HUES48 (cell line): ENCODE measurements around the gene PTPRF.
"Not testable (repeated sequence)": the region's sequence is repeated elsewhere in the genome, so short reads cannot be mapped to it uniquely, and the experiment has no call there.

Experiments used
- H3K27ac ChIP-seq: one replicate; pipeline ENCODE4 v1.7.0; 2013; ENCODE audit warnings: low read depth, low read length, inconsistent platforms
- H3K27me3 ChIP-seq: 2 replicates; pipeline ENCODE4 v1.6.1; 2013; ENCODE audit warnings: mild to moderate bottlenecking, low read length; ENCODE audit not compliant: control insufficient read depth, insufficient read depth
- H3K36me3 ChIP-seq: 2 replicates; pipeline ENCODE4 v1.6.1; 2013; ENCODE audit warnings: low read length; ENCODE audit not compliant: control insufficient read depth, insufficient read depth
- H3K4me1 ChIP-seq: 2 replicates; pipeline ENCODE4 v1.6.1; 2013; ENCODE audit warnings: mild to moderate bottlenecking, low read length; ENCODE audit not compliant: control insufficient read depth, insufficient read depth
- H3K4me3 ChIP-seq: 2 replicates; pipeline ENCODE4 v1.5.1; 2013; ENCODE audit warnings: mild to moderate bottlenecking, low read depth, low read length
- H3K9ac ChIP-seq: 2 replicates; pipeline ENCODE4 v1.6.1; 2013; ENCODE audit warnings: mild to moderate bottlenecking, low read depth, low read length, moderate library complexity
- H3K9me3 ChIP-seq: 2 replicates; pipeline ENCODE4 v1.6.1; 2013; ENCODE audit warnings: low read length; ENCODE audit not compliant: control insufficient read depth, insufficient read depth

The PTPRF gene

DNA sequence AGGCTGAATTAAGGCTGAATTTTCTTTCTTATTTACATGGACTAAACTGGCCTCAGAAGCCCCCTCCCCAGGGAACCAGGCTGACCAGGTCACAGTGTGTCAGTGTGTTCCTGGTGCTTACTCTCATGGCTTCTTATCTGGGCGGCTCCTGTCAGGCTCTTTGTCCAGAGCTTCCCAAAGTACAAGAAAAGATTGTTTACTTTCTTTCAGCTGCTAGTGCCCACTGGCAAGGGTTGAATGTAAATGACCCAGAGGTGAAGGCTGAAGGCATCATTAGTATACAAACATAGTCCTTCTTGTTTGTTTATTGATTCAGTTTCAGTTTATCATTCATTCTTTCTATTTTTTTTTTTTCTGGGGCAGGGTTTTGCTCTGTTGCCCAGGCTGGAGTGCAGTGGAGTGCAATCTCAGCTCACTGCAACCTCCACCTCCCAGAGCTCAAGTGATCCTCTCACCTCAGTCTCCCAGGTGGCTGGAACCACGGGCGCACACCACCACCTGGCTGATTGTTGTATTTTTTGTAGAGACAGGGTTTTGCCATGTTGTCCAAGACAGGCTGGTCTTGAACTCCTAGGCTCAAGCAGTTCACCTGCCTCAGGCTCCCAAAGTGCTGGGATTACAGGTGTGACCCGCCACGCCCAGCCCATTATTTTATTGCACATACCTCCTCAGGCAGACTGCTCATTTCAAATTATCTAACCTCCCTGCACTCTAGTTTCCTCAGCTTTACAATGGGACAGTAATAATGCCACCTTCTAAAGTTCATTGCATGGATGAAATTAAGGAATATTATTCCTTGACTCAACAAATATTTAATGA is 109.5 kb downstream of the PTPRF start:
- Histone ChIP-seq H3K27ac (no peak overlapping the region), H3K9me3 (no peaks in the 10 kb centered on the region), H3K27me3 (no peaks in the 10 kb centered on the region), H3K36me3 (no peaks in the 10 kb centered on the region), H3K4me1 (no peaks in the 10 kb centered on the region), H3K4me3 (no peak overlapping the region), H3K9ac (no peak overlapping the region)

DNA sequence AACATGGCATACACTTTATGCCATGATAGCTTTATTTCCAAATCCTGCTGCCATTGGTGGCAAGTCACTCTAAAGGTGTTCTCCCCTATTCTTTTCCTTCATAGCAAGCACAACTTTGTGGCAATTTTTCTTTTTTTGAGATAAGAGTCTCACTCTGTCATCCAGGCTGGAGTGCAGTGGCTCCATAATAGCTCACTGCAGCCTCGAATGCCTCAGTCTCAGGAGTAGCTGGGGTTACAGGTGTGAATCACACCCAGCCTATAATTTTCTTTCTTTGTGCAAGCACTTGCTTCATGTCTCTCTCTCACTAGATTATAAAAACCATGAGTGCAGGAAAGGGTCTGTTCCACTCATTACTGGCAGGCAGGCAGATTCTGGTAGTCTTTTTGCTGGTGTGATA is 113.9 kb downstream of the PTPRF start:
- H3K27me3 ChIP-seq, result no peaks in the 10 kb centered on the region
- H3K27ac ChIP-seq, result no peak overlapping the region
- no peaks in the 10 kb centered on the region; the same call in 1 of the 2 replicates for H3K4me1 ChIP-seq
- no peaks in the 10 kb centered on the region for H3K36me3 ChIP-seq
- no peak overlapping the region for H3K4me3 ChIP-seq
- no peak overlapping the region for H3K9ac ChIP-seq
- H3K9me3 ChIP-seq, result no peaks in the 10 kb centered on the region

DNA sequence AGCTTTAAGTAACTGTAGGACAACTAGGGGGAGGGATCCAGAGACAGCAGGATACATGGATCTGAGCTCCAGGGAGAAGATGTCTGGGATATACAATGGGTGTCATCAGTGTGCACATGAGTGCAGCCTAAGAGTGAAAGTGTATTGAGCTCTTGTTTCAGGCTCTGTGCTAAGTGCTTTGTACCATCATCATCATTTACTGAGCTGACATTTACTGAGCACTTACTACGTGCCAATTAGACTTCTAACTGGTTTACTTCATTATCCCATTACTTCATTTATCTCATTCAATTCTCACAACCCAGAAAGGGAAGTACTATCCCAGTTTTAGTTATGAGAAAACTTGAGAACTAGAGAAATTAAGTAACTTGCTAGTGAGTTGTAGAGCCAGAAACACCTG is 114.8 kb downstream of the PTPRF start:
- no peaks in the 10 kb centered on the region; the same call in 1 of the 2 replicates for H3K4me1 ChIP-seq

DNA sequence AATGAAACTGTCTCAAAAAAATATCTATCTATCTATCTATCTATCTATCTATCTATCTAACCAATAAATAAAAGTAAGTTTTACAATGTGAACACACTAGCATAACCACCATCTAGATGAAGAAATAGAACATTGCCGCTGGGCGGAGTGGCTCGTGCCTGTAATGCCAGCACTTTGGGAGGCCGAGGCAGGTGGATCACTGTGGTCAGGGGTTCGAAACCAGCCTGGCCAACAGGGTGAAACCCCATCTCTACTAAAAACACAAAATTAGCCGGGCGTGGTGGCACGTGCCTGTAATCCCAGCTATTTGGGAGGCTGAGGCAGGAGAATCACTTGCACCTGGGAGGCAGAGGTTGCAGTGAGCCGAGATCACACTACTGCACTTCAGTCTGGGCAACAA is 116.6 kb downstream of the PTPRF start:
- not testable (repeated sequence) for H3K4me3 ChIP-seq, H3K4me1 ChIP-seq, H3K27ac ChIP-seq, H3K36me3 ChIP-seq, H3K27me3 ChIP-seq, H3K9me3 ChIP-seq, H3K9ac ChIP-seq

More for the DNA sequence above, 114.8 kb downstream of the PTPRF start:
- H3K9ac ChIP-seq, result no peak overlapping the region
- H3K4me3 ChIP-seq, result no peak overlapping the region
- no peaks in the 10 kb centered on the region for H3K9me3 ChIP-seq
- H3K27me3 ChIP-seq, result no peaks in the 10 kb centered on the region
- no peaks in the 10 kb centered on the region for H3K36me3 ChIP-seq
- H3K27ac ChIP-seq, result no peak overlapping the region

DNA sequence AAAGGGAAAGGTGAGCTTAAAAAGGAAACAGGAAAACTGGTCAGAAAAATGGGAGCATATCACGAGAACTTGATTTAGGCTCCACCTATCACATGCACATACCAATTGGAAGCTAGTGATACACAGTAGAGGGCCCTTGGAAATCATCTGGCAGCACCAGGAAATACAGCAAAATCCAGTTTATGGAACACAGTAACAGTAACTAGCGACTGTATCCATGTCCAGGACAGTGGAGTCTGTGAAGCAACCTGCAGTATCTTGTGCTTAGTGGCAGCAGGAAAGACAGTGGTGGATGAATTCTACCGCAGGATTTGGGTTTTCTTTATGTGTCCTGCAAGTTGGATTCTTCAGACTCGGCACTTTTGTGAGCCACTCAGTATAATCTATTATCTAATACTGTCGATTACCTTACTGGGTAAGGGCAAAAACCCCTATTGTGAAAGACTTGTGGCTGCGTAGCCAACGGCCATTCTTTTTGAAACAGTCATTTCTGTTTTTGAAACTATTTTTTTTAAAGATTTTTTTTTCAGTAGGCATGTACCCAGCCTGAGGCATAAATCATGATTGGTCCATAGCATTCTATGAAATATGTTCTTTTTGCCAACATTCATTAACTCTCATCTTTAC is 117.7 kb downstream of the PTPRF start:
- H3K4me3 ChIP-seq, result no peak overlapping the region
- no peaks in the 10 kb centered on the region for H3K36me3 ChIP-seq
- no peak overlapping the region for H3K9ac ChIP-seq
- H3K27me3 ChIP-seq, result no peaks in the 10 kb centered on the region
- H3K27ac ChIP-seq, result no peak overlapping the region
- no peaks in the 10 kb centered on the region for H3K9me3 ChIP-seq
- peaks cover 11% of the 10 kb centered on the region; the same call in 1 of the 2 replicates for H3K4me1 ChIP-seq

DNA sequence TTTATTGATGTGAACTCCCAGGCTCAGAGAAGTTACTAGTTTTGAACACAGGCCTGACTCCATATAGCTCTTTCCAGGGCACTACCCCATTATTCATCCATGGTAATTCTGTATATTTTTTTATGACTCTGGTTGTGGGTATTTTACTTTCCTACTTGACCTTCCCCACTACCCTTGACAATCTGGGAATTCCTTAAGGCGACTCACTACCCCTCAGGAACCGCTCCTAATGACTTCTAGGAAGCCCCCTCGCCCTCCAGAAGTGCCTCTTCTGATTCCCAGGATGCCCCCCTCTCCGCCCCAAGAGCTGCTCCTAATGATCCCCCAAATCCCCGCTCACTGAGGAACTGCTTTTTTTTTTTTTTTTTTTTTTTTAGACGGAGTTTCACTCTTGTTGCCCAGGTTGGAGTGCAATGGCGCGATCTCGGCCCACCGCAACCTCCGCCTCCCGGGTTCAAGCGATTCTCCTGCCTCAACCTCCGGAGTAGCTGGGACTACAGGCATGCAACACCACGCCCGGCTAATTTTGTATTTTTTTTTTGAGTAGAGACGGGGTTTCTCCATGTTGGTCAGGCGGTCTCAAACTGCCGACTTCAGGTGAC is 118.3 kb downstream of the PTPRF start:
- Histone ChIP-seq H3K27ac (peak overlapping the region; percentile 85), H3K36me3 (peaks cover 6% of the 10 kb centered on the region), H3K27me3 (no peaks in the 10 kb centered on the region), H3K4me1 (peaks cover 17% of the 10 kb centered on the region), H3K9ac (peak overlapping the region; percentile 36), H3K4me3 (peak overlapping the region; percentile 79), H3K9me3 (no peaks in the 10 kb centered on the region)

DNA sequence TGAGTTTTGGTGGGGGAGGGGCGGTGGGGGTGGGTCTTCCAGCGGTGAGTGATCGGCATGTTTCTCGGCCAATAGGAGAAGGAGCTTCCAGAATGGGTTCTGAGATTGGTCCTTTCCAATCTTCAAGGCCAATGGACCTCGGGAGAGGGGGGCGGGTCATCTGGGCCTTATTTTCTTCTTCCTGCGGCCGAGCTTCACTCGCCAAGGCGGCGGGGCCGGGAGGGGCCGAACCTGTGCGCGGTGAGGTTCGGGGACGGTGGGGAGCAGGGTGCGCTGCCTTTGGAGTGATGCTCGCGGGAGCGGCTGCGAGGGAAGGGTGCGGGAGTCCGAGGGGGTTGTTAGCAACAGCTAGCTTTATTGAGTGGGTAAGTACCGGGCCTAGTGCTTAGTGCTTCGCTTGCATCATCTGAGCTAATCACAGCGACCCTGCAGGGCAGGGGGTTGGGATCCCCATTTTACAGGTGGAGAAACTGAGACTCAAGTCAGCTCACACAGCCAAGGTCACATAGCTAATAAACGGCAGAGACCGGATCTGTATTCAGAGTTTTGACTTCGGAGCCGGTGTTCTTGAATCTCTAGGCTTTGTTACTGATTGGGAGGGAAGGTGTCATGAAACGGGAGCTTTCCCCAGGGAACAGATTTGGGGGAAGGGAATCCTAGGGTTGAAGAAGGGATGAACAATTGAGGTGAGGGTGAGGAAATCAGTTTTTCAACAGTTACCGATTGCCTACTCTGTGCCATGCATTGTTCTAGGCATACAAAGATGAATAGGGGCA is 119.8 kb downstream of the PTPRF start:
- Histone ChIP-seq H3K4me3 (peak overlapping the region; percentile 79), H3K4me1 (peaks cover 22% of the 10 kb centered on the region), H3K27ac (peak overlapping the region; percentile 95)

DNA sequence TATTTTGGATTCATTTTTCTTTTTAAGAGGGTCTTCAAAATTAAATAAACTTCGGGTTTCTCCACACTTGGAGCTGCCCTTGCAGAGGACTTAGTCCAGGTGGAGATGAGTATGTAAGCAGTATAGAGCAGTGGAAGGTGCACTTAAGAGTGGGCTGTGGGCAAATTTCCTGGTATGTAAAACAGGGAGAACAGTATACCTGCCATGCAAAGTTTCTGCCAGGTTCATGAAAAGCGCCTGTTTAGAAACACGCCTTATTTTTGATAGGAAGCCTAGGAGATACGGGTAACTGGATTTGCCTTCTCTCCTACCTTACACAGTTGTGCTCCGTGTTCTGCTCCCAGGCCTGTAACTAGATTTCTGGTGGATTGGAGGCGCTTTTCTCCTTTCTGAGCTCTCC is 120.5 kb downstream of the PTPRF start:
- peak overlapping the region; percentile 79 for H3K4me3 ChIP-seq

More for the DNA sequence above, 119.8 kb downstream of the PTPRF start:
- Histone ChIP-seq H3K9me3 (no peaks in the 10 kb centered on the region), H3K36me3 (peaks cover 21% of the 10 kb centered on the region), H3K9ac (peak overlapping the region; percentile 89), H3K27me3 (no peaks in the 10 kb centered on the region)

DNA sequence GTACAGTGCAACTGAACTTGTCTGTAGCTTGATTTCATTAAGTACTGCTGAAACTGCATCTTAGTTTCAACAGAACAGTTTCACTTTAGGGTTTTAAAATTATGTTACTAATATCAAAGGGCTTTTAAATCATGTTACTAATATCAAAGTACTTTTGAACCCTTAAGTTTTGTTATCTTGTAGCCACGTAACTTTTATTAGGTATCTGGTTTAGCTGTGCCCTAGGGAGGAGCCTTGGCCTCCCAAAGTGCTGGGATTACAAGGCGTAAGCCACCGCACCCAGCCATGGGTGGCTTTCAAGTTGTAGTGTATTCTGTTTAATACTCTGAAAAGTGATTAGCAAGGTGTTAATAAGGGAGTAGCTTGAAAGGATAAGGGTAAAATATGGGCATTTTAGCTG is 121.2 kb downstream of the PTPRF start:
- Histone ChIP-seq H3K9ac (peak overlapping the region; percentile 89; the same call in 1 of the 2 replicates), H3K4me3 (peak overlapping the region; percentile 79), H3K27me3 (no peaks in the 10 kb centered on the region), H3K9me3 (no peaks in the 10 kb centered on the region), H3K27ac (no peak overlapping the region), H3K36me3 (peaks cover 35% of the 10 kb centered on the region), H3K4me1 (peaks cover 22% of the 10 kb centered on the region)

More for the DNA sequence above, 120.5 kb downstream of the PTPRF start:
- Histone ChIP-seq H3K36me3 (peaks cover 28% of the 10 kb centered on the region), H3K4me1 (peaks cover 22% of the 10 kb centered on the region), H3K9me3 (no peaks in the 10 kb centered on the region), H3K9ac (peak overlapping the region; percentile 89), H3K27me3 (no peaks in the 10 kb centered on the region), H3K27ac (peak overlapping the region; percentile 88)

DNA sequence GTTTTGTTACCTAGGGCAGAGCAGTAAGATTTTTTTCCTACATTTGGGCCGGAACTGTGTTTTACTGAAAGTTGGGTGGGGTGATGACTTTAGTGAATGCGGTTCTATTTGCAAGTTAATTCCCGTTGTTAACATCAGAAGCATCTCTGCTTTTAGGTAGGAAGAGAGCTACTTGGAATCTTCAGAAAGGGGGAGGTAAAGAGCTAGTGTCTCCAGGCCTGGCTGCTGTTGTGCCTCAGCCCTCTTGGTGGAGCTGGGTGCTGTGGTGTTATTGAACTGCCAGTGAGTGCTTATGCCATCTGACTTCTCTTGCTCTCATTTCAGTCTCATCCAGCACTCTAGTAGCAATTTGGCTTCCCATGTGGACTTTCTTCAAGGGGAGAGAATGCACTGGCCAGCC is 122.7 kb downstream of the PTPRF start:
- Histone ChIP-seq H3K9ac (0 out of 2 replicates have a peak overlapping the region, but pooled peaks have one; percentile 32), H3K27me3 (no peaks in the 10 kb centered on the region), H3K4me1 (peaks cover 22% of the 10 kb centered on the region), H3K36me3 (peaks cover 48% of the 10 kb centered on the region), H3K27ac (peak overlapping the region; percentile 83), H3K4me3 (peak overlapping the region; percentile 41), H3K9me3 (no peaks in the 10 kb centered on the region)
